ENCODE data around the gene TBC1D10A. TPM values are rescaled to one million over a fixed set of nuclear protein-coding genes. Genes with fewer than 3 reads are reported as not detected.

The TBC1D10A gene
- total RNA-seq, 1 experiment from 2014 or later = 18.6 TPM

DNA sequence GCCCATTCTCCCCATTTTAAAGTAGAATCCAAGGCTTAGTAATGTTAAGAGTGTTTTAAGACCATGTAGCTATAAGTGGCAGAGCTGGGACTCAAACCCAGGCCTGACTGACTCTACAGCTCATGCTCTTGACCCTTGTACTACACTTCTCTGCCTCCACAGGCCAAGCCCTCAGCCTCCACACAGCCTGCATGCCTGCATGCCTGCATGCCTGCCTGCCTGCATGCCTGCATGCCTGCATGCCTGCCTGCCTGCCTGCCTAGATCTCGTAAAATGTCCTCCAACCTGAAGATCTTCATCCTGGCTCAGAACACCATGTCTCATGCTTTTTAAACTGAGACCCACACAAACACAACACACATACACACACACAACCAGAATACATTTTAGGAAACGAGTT, 18.6 kb downstream of the TBC1D10A start:
- H2AFZ ChIP-seq (ENCODE audit: low read depth, low read length, poor library complexity, severe bottlenecking) = no peak overlapping the region
- no peaks in the 10 kb centered on the region for H4K20me1 ChIP-seq (ENCODE audit: insufficient read depth)
- 0 out of 2 replicates have a peak, but pooled peaks cover 4% of the 10 kb centered on the region for H3K79me2 ChIP-seq (ENCODE audit: insufficient read depth, low read length)
- TF ChIP-seq EZH2phosphoT487 (IDR thresholded peaks at IDR 0.05; ENCODE audit: borderline replicate concordance) (no peak), FOSL1 (IDR thresholded peaks at IDR 0.05; ENCODE audit: low read depth) (no peak), RAD21 (IDR thresholded peaks at IDR 0.05; ENCODE audit: low read depth) (no peak), SP1 (IDR thresholded peaks at IDR 0.05; ENCODE audit: low read depth) (no peak), POLR2A (IDR thresholded peaks at IDR 0.05; ENCODE audit: borderline replicate concordance, extremely low read depth, insufficient read depth, insufficient read length) (no peak), ZFX (IDR thresholded peaks at IDR 0.05) (no peak), EGR1 (IDR thresholded peaks at IDR 0.05; ENCODE audit: low read depth) (no peak), SRF (IDR thresholded peaks at IDR 0.05; ENCODE audit: low read depth) (no peak), YY1 (IDR thresholded peaks at IDR 0.05; ENCODE audit: extremely low read depth, insufficient replicate concordance, low read depth, low read length) (no peak), REST (IDR thresholded peaks at IDR 0.05; ENCODE audit: low read depth) (no peak), ZNF274 (IDR thresholded peaks at IDR 0.05; ENCODE audit: low read depth, low read length) (no peak), JUND (IDR thresholded peaks at IDR 0.05) (no peak), POLR2AphosphoS5 (IDR thresholded peaks at IDR 0.05; ENCODE audit: low read depth, low read length) (no peak), MAX (IDR thresholded peaks at IDR 0.05) (no peak), TCF7L2 (IDR thresholded peaks at IDR 0.05; ENCODE audit: borderline replicate concordance, extremely low read depth, insufficient read depth, insufficient read length) (no peak)
- TF ChIP-seq, protein P1, sequence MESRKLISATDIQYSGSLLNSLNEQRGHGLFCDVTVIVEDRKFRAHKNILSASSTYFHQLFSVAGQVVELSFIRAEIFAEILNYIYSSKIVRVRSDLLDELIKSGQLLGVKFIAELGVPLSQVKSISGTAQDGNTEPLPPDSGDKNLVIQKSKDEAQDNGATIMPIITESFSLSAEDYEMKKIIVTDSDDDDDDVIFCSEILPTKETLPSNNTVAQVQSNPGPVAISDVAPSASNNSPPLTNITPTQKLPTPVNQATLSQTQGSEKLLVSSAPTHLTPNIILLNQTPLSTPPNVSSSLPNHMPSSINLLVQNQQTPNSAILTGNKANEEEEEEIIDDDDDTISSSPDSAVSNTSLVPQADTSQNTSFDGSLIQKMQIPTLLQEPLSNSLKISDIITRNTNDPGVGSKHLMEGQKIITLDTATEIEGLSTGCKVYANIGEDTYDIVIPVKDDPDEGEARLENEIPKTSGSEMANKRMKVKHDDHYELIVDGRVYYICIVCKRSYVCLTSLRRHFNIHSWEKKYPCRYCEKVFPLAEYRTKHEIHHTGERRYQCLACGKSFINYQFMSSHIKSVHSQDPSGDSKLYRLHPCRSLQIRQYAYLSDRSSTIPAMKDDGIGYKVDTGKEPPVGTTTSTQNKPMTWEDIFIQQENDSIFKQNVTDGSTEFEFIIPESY (IDR thresholded peaks at IDR 0.05; ENCODE audit: extremely low read depth, insufficient replicate concordance, low read length) = no peak
- TF ChIP-seq, protein P2, sequence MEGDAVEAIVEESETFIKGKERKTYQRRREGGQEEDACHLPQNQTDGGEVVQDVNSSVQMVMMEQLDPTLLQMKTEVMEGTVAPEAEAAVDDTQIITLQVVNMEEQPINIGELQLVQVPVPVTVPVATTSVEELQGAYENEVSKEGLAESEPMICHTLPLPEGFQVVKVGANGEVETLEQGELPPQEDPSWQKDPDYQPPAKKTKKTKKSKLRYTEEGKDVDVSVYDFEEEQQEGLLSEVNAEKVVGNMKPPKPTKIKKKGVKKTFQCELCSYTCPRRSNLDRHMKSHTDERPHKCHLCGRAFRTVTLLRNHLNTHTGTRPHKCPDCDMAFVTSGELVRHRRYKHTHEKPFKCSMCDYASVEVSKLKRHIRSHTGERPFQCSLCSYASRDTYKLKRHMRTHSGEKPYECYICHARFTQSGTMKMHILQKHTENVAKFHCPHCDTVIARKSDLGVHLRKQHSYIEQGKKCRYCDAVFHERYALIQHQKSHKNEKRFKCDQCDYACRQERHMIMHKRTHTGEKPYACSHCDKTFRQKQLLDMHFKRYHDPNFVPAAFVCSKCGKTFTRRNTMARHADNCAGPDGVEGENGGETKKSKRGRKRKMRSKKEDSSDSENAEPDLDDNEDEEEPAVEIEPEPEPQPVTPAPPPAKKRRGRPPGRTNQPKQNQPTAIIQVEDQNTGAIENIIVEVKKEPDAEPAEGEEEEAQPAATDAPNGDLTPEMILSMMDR (IDR thresholded peaks at IDR 0.05 in 2 of 3, conservative IDR thresholded peaks at IDR 0.05 in 1 of 3; ENCODE audit: borderline replicate concordance in 1 of 3, insufficient read depth in 1 of 3, low read depth in 2 of 3, low read length in 2 of 3) = no peak
- no TSS peak for BruUV-seq (replicated peaks)
- H3K27ac ChIP-seq (ENCODE audit: low read depth, low read length) = no peak overlapping the region
- no peak overlapping the region for H3K9ac ChIP-seq (ENCODE audit: low read length)
- intact Hi-C loops (cut with micrococcal nuclease) = no loop called here
- ATAC-seq = no peak
- RAD21 ChIA-PET (ENCODE audit: low non-redundant PET in 1 of 2, low total read pairs in 2 of 2, uncharacterized antibody in 2 of 2, unreplicated experiment in 2 of 2) = interaction anchor here in 1 of 2 experiments (0.7 to 1.0 kb wide), 2 partner anchors 19 to 20 kb away, joined by 3 read pairs; partner anchors contain the start of gene TBC1D10A
- H3K9me2 ChIP-seq (ENCODE audit: insufficient read depth) = no peaks in the 10 kb centered on the region
- no peaks in the 10 kb centered on the region for H3K9me3 ChIP-seq (ENCODE audit: control insufficient read depth in 1 of 2, insufficient read depth in 1 of 2, low read depth in 1 of 2, low read length in 2 of 2)
- H3K36me3 ChIP-seq (ENCODE audit: control insufficient read depth in 1 of 2, insufficient read depth in 2 of 2, low read length in 2 of 2) = no peaks in the 10 kb centered on the region
- H3K27me3 ChIP-seq (ENCODE audit: insufficient read depth, low read length) = no peaks in the 10 kb centered on the region
- CTCF ChIA-PET = no interaction called here
- peaks cover 67 to 96% of the 10 kb centered on the region in 2 experiments for H3K4me1 ChIP-seq (ENCODE audit: control insufficient read depth in 1 of 2, insufficient read depth in 2 of 2, low read length in 2 of 2)
- no peak overlapping the region for H3K4me3 ChIP-seq (replicated peaks in 1 of 2; ENCODE audit: low read depth in 1 of 2, low read length in 2 of 2)
- 0 out of 2 replicates have a peak overlapping the region, but pooled peaks have one; percentile 3 for H3K4me2 ChIP-seq (ENCODE audit: low read length)
- POLR2A ChIA-PET = interaction anchor here (1.1 to 1.7 kb wide), 2 partner anchors 17 to 19 kb away, joined by 3 to 5 read pairs; partner anchors contain the start of gene TBC1D10A
- no peak for DNase-seq (ENCODE audit: low read depth, low spot score)

Data from HCT116 (cell line).